ENCODE data around the gene PI4KB.
A peak's percentile ranks its signal among the peaks of the same experiment; 100 is the strongest.

Gene PI4KB

GRCh38 chr1:151346082-151346768 is 19.0 kb upstream of the PI4KB start:
- DNase-seq (ENCODE audit: low read depth): no peak

- no peak for DNase-seq (ENCODE audit: low read depth)
Measured at GRCh38 chr1:151344291-151344690, 17.1 kb upstream of the PI4KB start.

- DNase-seq (ENCODE audit: low read depth): no peak
Measured at GRCh38 chr1:151343587-151343986, 16.4 kb upstream of the PI4KB start.

GRCh38 chr1:151342569-151342968 is 15.4 kb upstream of the PI4KB start:
- no peak for DNase-seq (ENCODE audit: low read depth)

GRCh38 chr1:151342021-151342420 is 14.8 kb upstream of the PI4KB start:
- DNase-seq (ENCODE audit: low read depth): no peak

GRCh38 chr1:151340870-151341754 is 13.9 kb upstream of the PI4KB start:
- DNase-seq (ENCODE audit: low read depth): peak; percentile 29

- DNase-seq (ENCODE audit: low read depth): no peak
Measured at GRCh38 chr1:151336556-151336955, 9.3 kb upstream of the PI4KB start.

- DNase-seq (ENCODE audit: low read depth): no peak
Measured at GRCh38 chr1:151334822-151335221, 7.6 kb upstream of the PI4KB start.

- DNase-seq (ENCODE audit: low read depth): no peak
Measured at GRCh38 chr1:151327903-151328674, 873 bp upstream of the PI4KB start.

- peak; percentile 25 for DNase-seq (ENCODE audit: low read depth)
Measured at GRCh38 chr1:151326619-151327222, 495 bp downstream of the PI4KB start.

GRCh38 chr1:151325646-151326429 is 1.4 kb downstream of the PI4KB start:
- DNase-seq (ENCODE audit: low read depth): no peak

GRCh38 chr1:151325231-151325630 is 2.0 kb downstream of the PI4KB start:
- no peak for DNase-seq (ENCODE audit: low read depth)

- DNase-seq (ENCODE audit: low read depth): no peak
Measured at GRCh38 chr1:151324390-151324930, 2.8 kb downstream of the PI4KB start.

GRCh38 chr1:151318975-151319374 is 8.2 kb downstream of the PI4KB start:
- DNase-seq (ENCODE audit: low read depth): no peak

- DNase-seq (ENCODE audit: low read depth): no peak
Measured at GRCh38 chr1:151315565-151316235, 11.5 kb downstream of the PI4KB start.

GRCh38 chr1:151314137-151314875 is 12.9 kb downstream of the PI4KB start:
- DNase-seq (ENCODE audit: low read depth): no peak

- DNase-seq (ENCODE audit: low read depth): no peak
Measured at GRCh38 chr1:151313501-151313900, 13.7 kb downstream of the PI4KB start.

GRCh38 chr1:151312826-151313225 is 14.4 kb downstream of the PI4KB start:
- DNase-seq (ENCODE audit: low read depth): no peak

- DNase-seq (ENCODE audit: low read depth): no peak
Measured at GRCh38 chr1:151312411-151312810, 14.8 kb downstream of the PI4KB start.
